IMR-90 (cell line): ENCODE data around the gene SUN5. TPM values are rescaled to one million over a fixed set of nuclear protein-coding genes. Genes with fewer than 3 reads are reported as not detected.

ENCODE experiments used
- ATAC-seq: fragments of 200-7000 bp; cut with Tn5 transposase; 2 replicates; pipeline ENCODE4 v1.9.1; 2020; ENCODE audit warnings: low read depth, mild to moderate bottlenecking, moderate library complexity
- BruUV-seq: library from RNA; stranded (reverse); fragments of 400-500 nt; replicated peaks from 2 replicates; lab custom pipeline; 2021; lab: Mats Ljungman, UMichigan
- CTCF ChIA-PET: fragments of 300-600 bp; formaldehyde crosslinking; extraction: SDS; loops from one replicate; lab custom pipeline; 2021; ENCODE audit warnings: antibody characterized with exemption; lab: Yijun Ruan, JAX
- POLR2A ChIA-PET: fragments of 300-600 bp; sonication (Branson Sonifier 250); formaldehyde crosslinking; loops from one replicate; lab custom pipeline; 2022; ENCODE audit warnings: antibody characterized with exemption; ENCODE audit not compliant: unreplicated experiment; lab: Charles Lee
- DNase-seq: peaks from one replicate; pipeline ENCODE4 v3.0.0; 2013
- H2AFZ ChIP-seq: replicated peaks from 2 replicates; pipeline ENCODE3; 2013; ENCODE audit warnings: low read length, mild to moderate bottlenecking; ENCODE audit not compliant: poor library complexity
- H2AK5ac ChIP-seq: 2 replicates; pipeline ENCODE4 v1.6.1; 2013; ENCODE audit warnings: low read depth, low read length, inconsistent platforms
- H2AK9ac ChIP-seq: replicated peaks from 2 replicates; pipeline ENCODE3; 2013; ENCODE audit warnings: mild to moderate bottlenecking, low read depth, low read length, moderate library complexity; ENCODE audit not compliant: poor library complexity
- H2BK120ac ChIP-seq: 2 replicates; pipeline ENCODE4 v1.6.1; 2013; ENCODE audit warnings: low read depth, low read length, inconsistent platforms
- H2BK15ac ChIP-seq: 3 replicates; pipeline ENCODE4 v1.6.1; 2013; ENCODE audit warnings: low read depth, low read length, inconsistent platforms
- H2BK20ac ChIP-seq: 2 replicates; pipeline ENCODE4 v1.6.1; 2013; ENCODE audit warnings: low read depth, mild to moderate bottlenecking, inconsistent platforms, low read length, moderate library complexity
- H2BK5ac ChIP-seq: 2 replicates; pipeline ENCODE4 v1.6.1; 2013; ENCODE audit warnings: mild to moderate bottlenecking, low read depth, low read length, inconsistent platforms; ENCODE audit not compliant: poor library complexity, severe bottlenecking
- H3K14ac ChIP-seq: replicated peaks from 2 replicates; pipeline ENCODE4 v1.6.1; 2013; ENCODE audit warnings: low read depth, low read length, inconsistent platforms
- H3K18ac ChIP-seq: 2 replicates; pipeline ENCODE4 v1.6.1; 2013; ENCODE audit warnings: low read depth, low read length, control low read depth
- H3K23ac ChIP-seq: 2 replicates; pipeline ENCODE4 v1.6.1; 2013; ENCODE audit warnings: low read depth, low read length, inconsistent platforms
- H3K27ac ChIP-seq: 2 replicates; pipeline ENCODE4 v1.5.1; 2013; ENCODE audit warnings: mild to moderate bottlenecking, control low read depth, low read length; ENCODE audit not compliant: insufficient read depth
- H3K27me3 ChIP-seq: 2 replicates; pipeline ENCODE4 v1.6.1; 2013; ENCODE audit warnings: low read length; ENCODE audit not compliant: control insufficient read depth, insufficient read depth
- H3K36me3 ChIP-seq: 2 replicates; pipeline ENCODE4 v1.6.1; 2013; ENCODE audit warnings: low read length, mixed read lengths; ENCODE audit not compliant: control insufficient read depth, insufficient read depth
- H3K4ac ChIP-seq: 2 replicates; pipeline ENCODE4 v1.6.1; 2013; ENCODE audit warnings: low read depth, low read length, inconsistent platforms
- H3K4me1 ChIP-seq: 2 replicates; pipeline ENCODE4 v1.6.1; 2013; ENCODE audit warnings: low read length, mixed read lengths; ENCODE audit not compliant: control insufficient read depth, insufficient read depth
- H3K4me2 ChIP-seq: 2 replicates; pipeline ENCODE4 v1.6.1; 2013; ENCODE audit warnings: low read depth, mild to moderate bottlenecking, control low read depth, low read length, moderate library complexity
- H3K4me3 ChIP-seq: 2 replicates; pipeline ENCODE4 v1.5.1; 2013; ENCODE audit warnings: low read depth, mild to moderate bottlenecking, control low read depth, low read length, moderate library complexity; ENCODE audit not compliant: insufficient read depth
- H3K56ac ChIP-seq: 2 replicates; pipeline ENCODE4 v1.6.1; 2013; ENCODE audit warnings: low read length, inconsistent platforms; ENCODE audit not compliant: insufficient read depth; ENCODE audit errors: extremely low read depth
- H3K79me1 ChIP-seq, 2 experiments: 2 replicates each; pipeline ENCODE4 v1.6.1; 2013; ENCODE audit warnings: low read length in 2 of 2, inconsistent platforms in 1 of 2, low read depth in 1 of 2
- H3K9ac ChIP-seq: 2 replicates; pipeline ENCODE4 v1.6.1; 2013; ENCODE audit warnings: low read depth, low read length, control low read depth
- H3K9me1 ChIP-seq: 2 replicates; pipeline ENCODE4 v1.6.1; 2013; ENCODE audit warnings: low read length, inconsistent platforms; ENCODE audit not compliant: insufficient read depth
- H3K9me3 ChIP-seq: 2 replicates; pipeline ENCODE4 v1.6.1; 2013; ENCODE audit warnings: low read length; ENCODE audit not compliant: control insufficient read depth, insufficient read depth
- H4K20me1 ChIP-seq: 2 replicates; pipeline ENCODE4 v1.6.1; 2013; ENCODE audit warnings: low read length, inconsistent platforms; ENCODE audit not compliant: insufficient read depth
- H4K5ac ChIP-seq: 2 replicates; pipeline ENCODE4 v1.6.1; 2013; ENCODE audit warnings: mild to moderate bottlenecking, low read depth, low read length, control low read depth
- H4K8ac ChIP-seq, 2 experiments: 2 replicates each; pipeline ENCODE4 v1.6.1; 2013; ENCODE audit warnings: low read depth in 2 of 2, low read length in 2 of 2, control low read depth in 1 of 2, inconsistent platforms in 1 of 2
- H4K91ac ChIP-seq: 2 replicates; pipeline ENCODE4 v1.6.1; 2013; ENCODE audit warnings: low read depth, low read length, inconsistent platforms; ENCODE audit not compliant: insufficient read depth
- BHLHE40 ChIP-seq: fragments of 150-350 bp; IDR thresholded peaks from 2 replicates; pipeline ENCODE4 v1.6.1; 2016; ENCODE audit warnings: mild to moderate bottlenecking, low read depth, low read length
- CEBPB ChIP-seq: IDR thresholded peaks from 2 replicates; pipeline ENCODE4 v1.6.1; 2012; ENCODE audit warnings: low read depth, low read length, improper control_type of control experiment
- CHD1 ChIP-seq: IDR thresholded peaks from 2 replicates; pipeline ENCODE4 v1.6.1; 2012; ENCODE audit warnings: low read depth, low read length, improper control_type of control experiment
- ELK1 ChIP-seq: fragments of 150-350 bp; IDR thresholded peaks from 2 replicates; pipeline ENCODE4 v1.6.1; 2016; ENCODE audit warnings: low read depth, mild to moderate bottlenecking, low read length, moderate library complexity, borderline replicate concordance
- FOS ChIP-seq: fragments of 150-350 bp; IDR thresholded peaks from 2 replicates; pipeline ENCODE4 v1.6.1; 2016; ENCODE audit warnings: low read depth, low read length
- MAFK ChIP-seq: IDR thresholded peaks from 2 replicates; pipeline ENCODE4 v1.6.1; 2012; ENCODE audit warnings: low read depth, low read length, improper control_type of control experiment
- NFE2L2 ChIP-seq: fragments of 150-350 bp; IDR thresholded peaks from 2 replicates; pipeline ENCODE4 v1.6.1; 2016; ENCODE audit warnings: low read depth, mild to moderate bottlenecking, low read length
- POLR2A ChIP-seq: IDR thresholded peaks from 2 replicates; pipeline ENCODE4 v1.6.1; 2012; ENCODE audit warnings: mild to moderate bottlenecking, low read depth, low read length
- RFX5 ChIP-seq: IDR thresholded peaks from 2 replicates; pipeline ENCODE4 v1.8.0; 2012; ENCODE audit warnings: low read depth, mild to moderate bottlenecking, low read length, moderate library complexity
- USF2 ChIP-seq: fragments of 150-350 bp; IDR thresholded peaks from 2 replicates; pipeline ENCODE4 v1.6.1; 2017; ENCODE audit warnings: mild to moderate bottlenecking, antibody characterized with exemption, low read length, low read depth
- WGBS, 2 experiments: methylation state at CpG; one replicate each; pipeline versions ENCODE4 v1.1.5 to v1.1.7; 2013; ENCODE audit warnings: missing lambda C conversion rate in 2 of 2; ENCODE audit not compliant: insufficient read length in 1 of 2; ENCODE audit errors: extremely low coverage in 2 of 2; 5-methylcytosine and 5-hydroxymethylcytosine counted together
- dilution Hi-C: fragments of 300-500 bp; cut with HindIII; formaldehyde crosslinking; loops from one replicate; pipeline ENCODE4 v1.14.3; 2018; ENCODE audit warnings: low sequenced_read_pairs; ENCODE audit not compliant: unreplicated experiment
- in situ Hi-C: fragments of 300-500 bp; cut with MboI; formaldehyde crosslinking; loops from 3 replicates; pipeline ENCODE4 v1.14.3; 2019; ENCODE audit warnings: low sequenced_read_pairs, inconsistent platforms, mixed read lengths
- intact Hi-C: fragments of 100-400 bp; cut with micrococcal nuclease; formaldehyde crosslinking; loops from 2 replicates; pipeline ENCODE4 v1.10.0; 2022
- polyA plus RNA-seq, 3 experiments: library from polyadenylated mRNA; depleted of rRNA; stranded (reverse); fragments of >200 nt; gene quantifications; 2 replicates each; pipeline ENCODE4 v1.2.3, GENCODE V29; 2012; ENCODE audit warnings: low replicate concordance in 1 of 3
- total RNA-seq: library from RNA; depleted of rRNA; stranded (reverse); fragments of >200 nt; gene quantifications from 2 replicates; pipeline ENCODE4 v1.2.3, GENCODE V29; 2012

SUN5 gene
- total and polyA plus RNA-seq, 2 of the 4 experiments (the other 2 are of a cell fraction): not detected

- no peak overlapping the region for H2BK15ac ChIP-seq
- H3K14ac ChIP-seq: no peak overlapping the region
- no CpG with 5 or more reads among the region's 6 CpGs for WGBS, 2 experiments
- H3K9me3 ChIP-seq: no peaks in the 10 kb centered on the region
- no peak overlapping the region for H2BK20ac ChIP-seq
- no peak overlapping the region for H4K91ac ChIP-seq
- in situ Hi-C loops (no loop called here), intact Hi-C loops (no loop called here), dilution Hi-C loops (no loop called here)
- H2BK120ac ChIP-seq: no peak overlapping the region
- H2AFZ ChIP-seq: no peak overlapping the region
- H3K36me3 ChIP-seq: no peaks in the 10 kb centered on the region
- no peak overlapping the region for H3K27ac ChIP-seq
- H3K27me3 ChIP-seq: peaks cover 6% of the 10 kb centered on the region
- no peak overlapping the region for H2BK5ac ChIP-seq
- H4K5ac ChIP-seq: no peak overlapping the region
- no peak overlapping the region for H3K18ac ChIP-seq
- H3K4me2 ChIP-seq: no peak overlapping the region
- H4K20me1 ChIP-seq: no peaks in the 10 kb centered on the region
- ATAC-seq: no peak
- H2AK9ac ChIP-seq: no peak overlapping the region
- BruUV-seq: no TSS peak
- H3K4ac ChIP-seq: no peak overlapping the region
- CTCF ChIA-PET: interaction anchor here (0.7 kb wide), 1 partner anchor 90 kb away, joined by 3 read pairs; no protein-coding TSS in a partner anchor
- no peak overlapping the region for H2AK5ac ChIP-seq
- H3K23ac ChIP-seq: no peak overlapping the region
- H3K4me3 ChIP-seq: no peak overlapping the region
- no peak for TF ChIP-seq USF2
- TF ChIP-seq CEBPB: no peak
- TF ChIP-seq NFE2L2: no peak
- no peak for TF ChIP-seq MAFK
- no peak for TF ChIP-seq POLR2A
- no peak for TF ChIP-seq RFX5
- no peak for TF ChIP-seq FOS
- TF ChIP-seq CHD1: no peak
- TF ChIP-seq ELK1: no peak
- TF ChIP-seq BHLHE40: no peak
- H3K9me1 ChIP-seq: no peaks in the 10 kb centered on the region
- H3K79me1 ChIP-seq: no peaks in the 10 kb centered on the region
- no peak overlapping the region for H3K9ac ChIP-seq
- no peak for DNase-seq
- H3K56ac ChIP-seq: no peak overlapping the region
- POLR2A ChIA-PET: no interaction called here
- H3K4me1 ChIP-seq: no peaks in the 10 kb centered on the region
- no peak overlapping the region for H4K8ac ChIP-seq
Measured at GRCh38 chr20:32985596-32985995, 18.6 kb downstream of the SUN5 start.
